Spleen (tissue), 11 donors: ENCODE data around the gene ZNF385A. TPM values are rescaled to one million over a fixed set of nuclear protein-coding genes. Genes with fewer than 3 reads are reported as not detected.

Source experiments
- DNase-seq: peaks from one replicate; pipeline ENCODE4 v3.0.0-alpha.2; 2020
- H3K27ac ChIP-seq, 8 donors: fragments of 200-600 bp; sonication (generic) in 7 of 8; 1 replicate in 4 of 8; 2 replicates in 4 of 8; pipeline versions ENCODE4 v1.5.0 to v1.8.0; 2016 to 2021; ENCODE audit warnings: inconsistent platforms in 4 of 8, mild to moderate bottlenecking in 4 of 8, moderate library complexity in 1 of 8
- H3K27me3 ChIP-seq, 7 donors: fragments of 200-600 bp; sonication (generic) in 6 of 7; replicated peaks in 1 of 7; 1 replicate in 4 of 7; 2 replicates in 3 of 7; pipeline versions ENCODE4 v1.5.0 to v1.8.0; 2016 to 2021; ENCODE audit warnings: inconsistent platforms in 3 of 7, mild to moderate bottlenecking in 1 of 7
- H3K36me3 ChIP-seq, 6 donors: fragments of 200-600 bp; sonication (generic) in 5 of 6; 1 replicate in 4 of 6; 2 replicates in 2 of 6; pipeline versions ENCODE4 v1.5.0 to v1.8.0; 2016 to 2021; ENCODE audit warnings: inconsistent platforms in 2 of 6
- H3K4me1 ChIP-seq, 6 donors: fragments of 200-600 bp; sonication (generic) in 5 of 6; 1 replicate in 3 of 6; 2 replicates in 3 of 6; pipeline versions ENCODE4 v1.5.0 to v1.8.0; 2016 to 2021; ENCODE audit warnings: inconsistent platforms in 3 of 6
- H3K4me3 ChIP-seq, 8 donors: fragments of 200-600 bp; sonication (generic) in 7 of 8; 1 replicate in 4 of 8; 2 replicates in 4 of 8; pipeline versions ENCODE4 v1.5.0 to v1.8.0; 2016 to 2021; ENCODE audit warnings: inconsistent platforms in 4 of 8, mild to moderate bottlenecking in 4 of 8, moderate library complexity in 2 of 8
- H3K9me3 ChIP-seq, 8 donors: fragments of 200-600 bp; sonication (generic) in 7 of 8; 1 replicate in 4 of 8; 2 replicates in 4 of 8; pipeline versions ENCODE4 v1.5.0 to v1.8.0; 2016 to 2021; ENCODE audit warnings: inconsistent platforms in 4 of 8
- POLR2A ChIP-seq, 3 donors: fragments of 450-650 bp; IDR thresholded peaks; one replicate each; pipeline ENCODE4 v1.5.1; 2017; ENCODE audit warnings: antibody characterized with exemption in 3 of 3, mild to moderate bottlenecking in 1 of 3
- POLR2AphosphoS5 ChIP-seq, 3 donors: sonication (generic); formaldehyde crosslinking; IDR thresholded peaks; one replicate each; pipeline ENCODE4 v1.5.1; 2017; ENCODE audit warnings: antibody characterized with exemption in 3 of 3
- WGBS, 5 donors: extraction: QIAGEN DNeasy Blood & Tissue Kit in 3 of 5; methylation state at CpG; one replicate each; pipeline versions ENCODE4 v1.1.5 to v1.1.7; 2013 to 2018; 5-methylcytosine and 5-hydroxymethylcytosine counted together
- intact Hi-C: fragments of 100-400 bp; cut with DNase I; formaldehyde crosslinking; loops from one replicate; pipeline ENCODE4 v1.15.0; 2023; ENCODE audit warnings: low total_unique reads
- polyA plus RNA-seq, 3 donors: library from polyadenylated mRNA; stranded (reverse); fragments of 200-250 nt; gene quantifications; one replicate each; pipeline ENCODE4 v1.2.1, GENCODE V29; 2013
- total RNA-seq, 7 donors: library from RNA; depleted of rRNA in 3 of 7; stranded (reverse); fragments of >200 nt in 3 of 7; fragmentation: NEBNext Ultra II Directional in 4 of 7; extraction: Animal tissue kit (Norgen Biotek cat#: 25700) in 4 of 7; gene quantifications; one replicate each; pipeline versions ENCODE4 v1.1.0 to v1.2.1, GENCODE V29; 2016 to 2021
- TF ChIP-seq, protein P1 (sequence below), 11 experiments: fragments of 200-600 bp in 7 of 11; fragments of 450-650 bp in 4 of 11; sonication (generic) in 4 of 11; IDR thresholded peaks in 8 of 11; conservative IDR thresholded peaks in 3 of 11; 1 replicate in 7 of 11; 2 replicates in 4 of 11; pipeline versions ENCODE4 v1.4.0 to v1.8.0; 2016 to 2021; ENCODE audit warnings: antibody characterized with exemption in 11 of 11, inconsistent platforms in 4 of 11, mild to moderate bottlenecking in 1 of 11
- donor health status: healthy with polysubstance abuse.
- donor health status: DM: no; HTN: no; CAD: no; lungs with moderate emphysema.
- donor health status: DM: no; HTN: no; CAD: no.
- donor health status: Bipolar disorder and iron deficiency.
- donor health status: healthy.
- donor health status: DM: no; HTN: no; CAD: no.
- donor health status: DM: yes; HTN: yes; CAD: no.

Gene ZNF385A
- total and polyA plus RNA-seq, 10 donors = 7.4 to 40.3 (median 23.4) TPM

DNA sequence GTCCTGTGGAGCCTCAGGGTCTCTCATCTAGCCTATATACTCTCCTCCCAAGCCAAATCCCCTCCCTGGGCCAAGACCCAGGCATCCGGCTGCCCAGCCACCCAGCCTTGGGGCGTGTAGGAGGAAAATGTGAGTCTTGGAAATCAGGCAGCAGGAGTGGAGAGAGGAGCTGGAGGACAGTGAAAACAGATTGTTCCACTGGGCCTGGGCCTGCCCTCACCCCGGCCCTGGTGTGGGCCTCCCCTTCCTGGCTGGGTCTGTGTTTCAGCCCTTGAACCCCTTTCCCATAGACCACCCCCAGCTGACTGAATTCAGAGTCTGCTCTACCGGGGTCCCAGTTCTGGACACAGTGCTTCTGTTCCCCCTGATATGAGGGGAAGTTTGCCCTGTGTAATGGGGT, 27.8 kb upstream of the ZNF385A start:
- no peaks in the 10 kb centered on the region for H3K27me3 ChIP-seq
- DNase-seq = peak; percentile 70
- peak overlapping the region in 2 of 8 donors; percentile 21 to 51 for H3K4me3 ChIP-seq
- peaks cover 35 to 95% (median 67%) of the 10 kb centered on the region in 6 donors for H3K4me1 ChIP-seq
- intact Hi-C loops = no loop called here
- H3K36me3 ChIP-seq = peaks cover 0 to 33% (median 3%) of the 10 kb centered on the region in 6 donors
- WGBS, 5 donors = 47 to 65% (median 51%) methylated on average over 4 of the region's 4 CpGs
- H3K9me3 ChIP-seq = no peaks in the 10 kb centered on the region
- TF ChIP-seq POLR2A (IDR thresholded peaks at IDR 0.05) (no peak), POLR2AphosphoS5 (IDR thresholded peaks at IDR 0.05) (no peak)
- TF ChIP-seq, protein P1, sequence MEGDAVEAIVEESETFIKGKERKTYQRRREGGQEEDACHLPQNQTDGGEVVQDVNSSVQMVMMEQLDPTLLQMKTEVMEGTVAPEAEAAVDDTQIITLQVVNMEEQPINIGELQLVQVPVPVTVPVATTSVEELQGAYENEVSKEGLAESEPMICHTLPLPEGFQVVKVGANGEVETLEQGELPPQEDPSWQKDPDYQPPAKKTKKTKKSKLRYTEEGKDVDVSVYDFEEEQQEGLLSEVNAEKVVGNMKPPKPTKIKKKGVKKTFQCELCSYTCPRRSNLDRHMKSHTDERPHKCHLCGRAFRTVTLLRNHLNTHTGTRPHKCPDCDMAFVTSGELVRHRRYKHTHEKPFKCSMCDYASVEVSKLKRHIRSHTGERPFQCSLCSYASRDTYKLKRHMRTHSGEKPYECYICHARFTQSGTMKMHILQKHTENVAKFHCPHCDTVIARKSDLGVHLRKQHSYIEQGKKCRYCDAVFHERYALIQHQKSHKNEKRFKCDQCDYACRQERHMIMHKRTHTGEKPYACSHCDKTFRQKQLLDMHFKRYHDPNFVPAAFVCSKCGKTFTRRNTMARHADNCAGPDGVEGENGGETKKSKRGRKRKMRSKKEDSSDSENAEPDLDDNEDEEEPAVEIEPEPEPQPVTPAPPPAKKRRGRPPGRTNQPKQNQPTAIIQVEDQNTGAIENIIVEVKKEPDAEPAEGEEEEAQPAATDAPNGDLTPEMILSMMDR (IDR thresholded peaks at IDR 0.05 in 8 of 11, conservative IDR thresholded peaks at IDR 0.05 in 3 of 11) = no peak
- H3K27ac ChIP-seq = peak overlapping the region; percentile 62 to 95 (median 84)

DNA sequence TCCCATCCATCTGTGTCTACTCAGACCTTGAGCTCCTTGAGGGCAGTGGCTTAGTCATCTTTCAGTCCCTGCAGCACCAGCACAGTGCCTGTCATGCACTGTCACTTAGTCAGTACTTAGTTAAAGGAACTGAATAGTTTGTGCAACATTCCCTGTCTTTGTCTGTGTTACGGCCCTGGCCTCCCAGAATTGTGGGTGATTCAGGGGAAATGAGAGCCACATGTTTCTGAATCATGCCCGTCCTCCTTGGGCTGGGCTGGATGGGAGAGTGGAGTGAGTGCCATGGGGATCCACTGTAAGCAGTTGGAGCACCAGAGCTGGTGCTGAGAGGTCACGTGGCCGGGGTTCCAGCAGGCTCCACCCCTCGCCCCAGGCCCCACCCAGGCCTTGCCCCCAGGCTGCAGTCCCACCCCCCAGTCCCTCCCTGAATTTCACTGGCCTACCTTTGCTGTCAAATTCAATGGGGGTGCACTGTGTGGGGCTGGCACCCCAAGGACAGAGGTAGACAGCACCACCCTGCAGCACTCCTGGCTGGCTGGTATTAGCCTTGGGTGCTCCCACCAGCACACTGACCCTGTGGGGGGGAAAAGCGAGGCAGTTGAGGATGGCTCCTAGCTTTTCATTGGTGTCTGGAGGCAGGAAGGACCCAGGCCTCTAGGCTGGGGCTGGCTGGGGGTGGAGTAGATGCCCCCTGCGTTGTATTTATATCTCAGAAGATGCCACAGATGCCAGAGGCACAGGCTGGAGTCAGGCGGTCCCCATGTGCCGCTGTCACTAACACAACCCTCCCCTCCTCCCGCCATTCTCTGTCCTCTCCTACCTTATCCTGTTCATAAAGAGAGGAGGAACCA, 27.1 kb upstream of the ZNF385A start:
- Histone ChIP-seq H3K36me3 (peaks cover 0 to 40% (median 3%) of the 10 kb centered on the region in 6 donors), H3K27me3 (no peaks in the 10 kb centered on the region), H3K4me3 (peak overlapping the region in 1 of 8 donors; percentile 51), H3K4me1 (peaks cover 29 to 93% (median 61%) of the 10 kb centered on the region in 6 donors), H3K9me3 (no peaks in the 10 kb centered on the region), H3K27ac (peak overlapping the region; percentile 62 to 95 (median 84))
- peak; percentile 88 for DNase-seq
- TF ChIP-seq POLR2AphosphoS5 (IDR thresholded peaks at IDR 0.05) (peak in 2 of 3 donors; percentile 45 to 57), POLR2A (IDR thresholded peaks at IDR 0.05) (no peak)
- TF ChIP-seq, protein P1 (IDR thresholded peaks at IDR 0.05 in 8 of 11, conservative IDR thresholded peaks at IDR 0.05 in 3 of 11) = no peak
- intact Hi-C loops = no loop called here
- 38 to 53% (median 48%) methylated on average over 6 to 10 of the region's 10 CpGs for WGBS, 5 donors

DNA sequence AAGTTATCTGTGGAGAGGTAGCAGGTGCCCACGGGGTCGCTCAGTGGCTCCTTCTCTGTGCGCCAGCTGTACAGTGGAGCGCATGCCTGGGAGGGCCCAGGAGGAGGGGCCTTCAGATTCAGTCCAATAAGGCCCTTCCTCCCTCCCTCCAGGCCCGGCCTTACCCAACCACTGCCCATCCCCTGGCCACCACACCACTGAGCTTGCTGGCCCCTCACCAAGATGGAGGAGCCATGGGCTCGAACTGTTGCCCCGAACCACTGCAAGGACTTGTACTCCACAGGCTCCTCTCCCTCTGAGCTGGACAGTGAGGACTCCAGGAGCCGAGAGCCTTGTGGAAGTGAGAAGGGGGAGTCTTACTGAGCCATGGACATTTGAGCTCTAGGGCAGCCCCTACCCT, 24.7 kb upstream of the ZNF385A start:
- Histone ChIP-seq H3K9me3 (no peaks in the 10 kb centered on the region), H3K36me3 (peaks cover 0 to 63% (median 10%) of the 10 kb centered on the region in 6 donors), H3K27ac (no peak overlapping the region), H3K4me3 (no peak overlapping the region), H3K4me1 (peaks cover 23 to 80% (median 38%) of the 10 kb centered on the region in 6 donors), H3K27me3 (peaks cover 0 to 14% (median 0%) of the 10 kb centered on the region in 7 donors)
- intact Hi-C loops = no loop called here
- no peak for DNase-seq
- TF ChIP-seq, protein P1 (IDR thresholded peaks at IDR 0.05 in 8 of 11, conservative IDR thresholded peaks at IDR 0.05 in 3 of 11) = no peak
- TF ChIP-seq POLR2AphosphoS5 (IDR thresholded peaks at IDR 0.05) (no peak), POLR2A (IDR thresholded peaks at IDR 0.05) (no peak)
- WGBS, 5 donors = 87 to 95% (median 91%) methylated on average over 7 to 8 of the region's 8 CpGs
